ENCODE measurements around the gene LIAS. TPM values are rescaled to one million over a fixed set of nuclear protein-coding genes. Genes with fewer than 3 reads are reported as not detected.

The LIAS gene
- total and polyA plus RNA-seq, 2 donors (not counting 1 experiment from before 2014, with no cell fraction given): 12.0 to 20.9 TPM

DNA sequence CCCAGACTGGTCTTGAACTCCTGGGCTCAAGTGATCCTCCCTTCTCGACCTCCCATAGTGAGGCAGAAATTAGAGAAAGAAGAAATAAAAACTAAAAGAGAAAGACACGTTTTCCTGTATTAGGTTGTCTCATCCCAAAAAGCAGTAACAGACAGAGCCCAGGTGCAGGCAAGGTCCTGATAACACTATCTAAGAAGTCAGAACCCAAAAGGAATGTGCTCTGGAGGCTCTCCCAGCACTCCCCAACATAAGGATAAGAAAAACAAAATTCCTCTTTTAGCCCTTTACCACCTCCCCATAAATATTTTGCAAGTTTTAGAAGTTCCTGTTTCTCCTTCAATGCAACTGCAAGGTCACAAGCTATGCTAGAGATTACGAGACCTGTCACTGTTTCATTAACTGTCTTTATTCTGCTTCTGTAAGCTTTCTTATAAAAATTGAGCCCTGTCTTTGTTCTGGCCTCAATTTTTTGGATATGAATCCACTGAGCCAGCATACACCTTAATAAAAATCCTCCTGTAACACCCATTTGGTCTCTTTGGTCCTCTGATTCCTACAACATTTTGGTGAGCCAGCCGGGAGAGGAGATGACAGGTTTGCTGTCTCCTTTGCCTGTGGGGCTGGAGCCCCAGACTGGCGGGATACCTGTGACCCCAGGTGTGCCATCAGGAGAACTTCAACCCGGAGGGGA lies 25.9 kb downstream of the LIAS start:
- ChIA-PET CTCF (no interaction called here), POLR2A (no interaction called here)
- Histone ChIP-seq H3K9me3 (ENCODE audit: control extremely low read depth in 1 of 3, control insufficient read depth in 2 of 3, insufficient read depth in 1 of 3, low read length in 2 of 3) (peaks cover 0 to 19% (median 6%) of the 10 kb centered on the region in 3 donors), H3K27me3 (replicated peaks in 1 of 4; ENCODE audit: control extremely low read depth in 1 of 4, control insufficient read depth in 3 of 4, insufficient read depth in 4 of 4, low read length in 3 of 4) (peaks cover 0 to 2% (median 0%) of the 10 kb centered on the region in 4 experiments), H4K20me1 (ENCODE audit: control insufficient read depth, insufficient read depth, low read length, poor library complexity, severe bottlenecking) (no peaks in the 10 kb centered on the region), H3K4me3 (ENCODE audit: control extremely low read depth in 1 of 5, extremely low read depth in 1 of 5, insufficient read depth in 1 of 5, low read depth in 2 of 5, low read length in 4 of 5) (no peak overlapping the region), H3K4me2 (replicated peaks; ENCODE audit: low read depth, low read length, poor library complexity, severe bottlenecking) (no peak overlapping the region), H3K79me2 (ENCODE audit: control insufficient read depth, insufficient read depth, low read length) (no peaks in the 10 kb centered on the region), H3K27ac (ENCODE audit: low read length in 2 of 2) (no peak overlapping the region), H3K4me1 (ENCODE audit: control insufficient read depth in 2 of 2, insufficient read depth in 2 of 2, low read length in 2 of 2) (no peaks in the 10 kb centered on the region), H3K36me3 (replicated peaks in 1 of 2; ENCODE audit: control extremely low read depth in 1 of 2, control insufficient read depth in 1 of 2, extremely low read depth in 1 of 2, insufficient read depth in 2 of 2, low read length in 1 of 2) (no peaks in the 10 kb centered on the region), H2AFZ (ENCODE audit: insufficient read depth, low read depth, low read length, poor library complexity, severe bottlenecking) (no peak overlapping the region), H3K9ac (ENCODE audit: low read length) (no peak overlapping the region)
- TF ChIP-seq, protein P1, sequence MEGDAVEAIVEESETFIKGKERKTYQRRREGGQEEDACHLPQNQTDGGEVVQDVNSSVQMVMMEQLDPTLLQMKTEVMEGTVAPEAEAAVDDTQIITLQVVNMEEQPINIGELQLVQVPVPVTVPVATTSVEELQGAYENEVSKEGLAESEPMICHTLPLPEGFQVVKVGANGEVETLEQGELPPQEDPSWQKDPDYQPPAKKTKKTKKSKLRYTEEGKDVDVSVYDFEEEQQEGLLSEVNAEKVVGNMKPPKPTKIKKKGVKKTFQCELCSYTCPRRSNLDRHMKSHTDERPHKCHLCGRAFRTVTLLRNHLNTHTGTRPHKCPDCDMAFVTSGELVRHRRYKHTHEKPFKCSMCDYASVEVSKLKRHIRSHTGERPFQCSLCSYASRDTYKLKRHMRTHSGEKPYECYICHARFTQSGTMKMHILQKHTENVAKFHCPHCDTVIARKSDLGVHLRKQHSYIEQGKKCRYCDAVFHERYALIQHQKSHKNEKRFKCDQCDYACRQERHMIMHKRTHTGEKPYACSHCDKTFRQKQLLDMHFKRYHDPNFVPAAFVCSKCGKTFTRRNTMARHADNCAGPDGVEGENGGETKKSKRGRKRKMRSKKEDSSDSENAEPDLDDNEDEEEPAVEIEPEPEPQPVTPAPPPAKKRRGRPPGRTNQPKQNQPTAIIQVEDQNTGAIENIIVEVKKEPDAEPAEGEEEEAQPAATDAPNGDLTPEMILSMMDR (IDR thresholded peaks at IDR 0.05): no peak
- TF ChIP-seq EZH2 (IDR thresholded peaks at IDR 0.05; ENCODE audit: borderline replicate concordance, insufficient read depth, low read depth, low read length, poor library complexity, severe bottlenecking): no peak
- no peaks in the 10 kb centered on the region for H3K4me1 Mint-ChIP-seq
- no peak overlapping the region for H3K27ac Mint-ChIP-seq
- H3K27me3 Mint-ChIP-seq: no peaks in the 10 kb centered on the region
- DNase-seq (no peak), ATAC-seq (ENCODE audit: low read depth) (no peak)
- intact Hi-C loops (cut with micrococcal nuclease): no loop called here
- 92% methylated on average over 4 of the region's 6 CpGs for WGBS (ENCODE audit: insufficient coverage)
- no peak overlapping the region for H3K4me3 Mint-ChIP-seq
- H3K9me3 Mint-ChIP-seq (ENCODE audit: insufficient read depth): no peaks in the 10 kb centered on the region

- no peak overlapping the region for H3K27ac Mint-ChIP-seq
- H3K27me3 Mint-ChIP-seq: no peaks in the 10 kb centered on the region
- no peaks in the 10 kb centered on the region for H3K4me1 ChIP-seq (ENCODE audit: control insufficient read depth in 2 of 2, insufficient read depth in 2 of 2, low read length in 2 of 2)
- H3K9me3 ChIP-seq (ENCODE audit: control extremely low read depth in 1 of 3, control insufficient read depth in 2 of 3, insufficient read depth in 1 of 3, low read length in 2 of 3): peaks cover 0 to 19% (median 6%) of the 10 kb centered on the region in 3 donors
- no peak overlapping the region for H2AFZ ChIP-seq (ENCODE audit: insufficient read depth, low read depth, low read length, poor library complexity, severe bottlenecking)
- H3K4me3 Mint-ChIP-seq: no peak overlapping the region
- no peak overlapping the region for H3K4me2 ChIP-seq (replicated peaks; ENCODE audit: low read depth, low read length, poor library complexity, severe bottlenecking)
- H3K36me3 ChIP-seq (replicated peaks in 1 of 2; ENCODE audit: control extremely low read depth in 1 of 2, control insufficient read depth in 1 of 2, extremely low read depth in 1 of 2, insufficient read depth in 2 of 2, low read length in 1 of 2): no peaks in the 10 kb centered on the region
- no peaks in the 10 kb centered on the region for H3K9me3 Mint-ChIP-seq (ENCODE audit: insufficient read depth)
- POLR2A ChIA-PET: no interaction called here
- H3K27ac ChIP-seq (ENCODE audit: low read length in 2 of 2): no peak overlapping the region
- 89% methylated on average over 10 of the region's 10 CpGs for WGBS (ENCODE audit: insufficient coverage)
- no peaks in the 10 kb centered on the region for H4K20me1 ChIP-seq (ENCODE audit: control insufficient read depth, insufficient read depth, low read length, poor library complexity, severe bottlenecking)
- CTCF ChIA-PET: no interaction called here
- no peaks in the 10 kb centered on the region for H3K4me1 Mint-ChIP-seq
- TF ChIP-seq, protein P1 (IDR thresholded peaks at IDR 0.05): no peak
- no peak for TF ChIP-seq EZH2 (IDR thresholded peaks at IDR 0.05; ENCODE audit: borderline replicate concordance, insufficient read depth, low read depth, low read length, poor library complexity, severe bottlenecking)
- H3K79me2 ChIP-seq (ENCODE audit: control insufficient read depth, insufficient read depth, low read length): no peaks in the 10 kb centered on the region
- DNase-seq (no peak), ATAC-seq (ENCODE audit: low read depth) (no peak)
- no peak overlapping the region for H3K9ac ChIP-seq (ENCODE audit: low read length)
- no peak overlapping the region for H3K4me3 ChIP-seq (ENCODE audit: control extremely low read depth in 1 of 5, extremely low read depth in 1 of 5, insufficient read depth in 1 of 5, low read depth in 2 of 5, low read length in 4 of 5)
- H3K27me3 ChIP-seq (replicated peaks in 1 of 4; ENCODE audit: control extremely low read depth in 1 of 4, control insufficient read depth in 3 of 4, insufficient read depth in 4 of 4, low read length in 3 of 4): peaks cover 0 to 2% (median 0%) of the 10 kb centered on the region in 4 experiments
- intact Hi-C loops (cut with micrococcal nuclease): no loop called here
These were observed 27.5 kb downstream of the LIAS start for GRCh38 chr4:39486221-39486804.
